Measurements from ENCODE around the gene MB.

Gene MB

DNA sequence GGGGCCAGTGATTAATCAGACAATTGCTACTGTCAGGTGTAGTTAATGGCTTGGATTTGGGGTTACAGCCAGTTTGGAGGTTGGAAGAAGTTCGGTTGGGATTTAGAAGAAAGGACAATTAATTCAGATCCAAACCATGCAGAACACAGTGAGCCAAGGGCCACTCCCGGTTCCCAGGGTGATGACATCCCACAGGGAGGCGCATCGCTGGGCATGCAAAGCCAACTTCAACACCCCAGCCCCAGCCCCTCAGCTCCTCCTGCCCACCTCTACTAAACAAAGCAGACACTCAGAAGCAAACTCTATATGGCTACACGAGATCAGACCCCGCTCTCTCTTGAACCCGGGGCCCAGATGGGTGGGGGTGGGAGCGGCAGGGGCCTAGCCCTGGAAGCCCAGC lies 10.2 kb downstream of the MB start:
- H3K4me1 ChIP-seq (ENCODE audit: control insufficient read depth, low read depth, low read length), result no peaks in the 10 kb centered on the region
- H4K5ac ChIP-seq (ENCODE audit: low read length), result no peak overlapping the region
- H3K4me2 ChIP-seq (ENCODE audit: low read length), result no peak overlapping the region
- no peak for DNase-seq
- no peaks in the 10 kb centered on the region for H3K79me2 ChIP-seq (ENCODE audit: control insufficient read depth, insufficient read depth, low read length)
- no peaks in the 10 kb centered on the region for H3K79me1 ChIP-seq (ENCODE audit: low read length)
- H2BK120ac ChIP-seq (ENCODE audit: low read depth, low read length), result no peak overlapping the region
- no peak overlapping the region for H3K23ac ChIP-seq (ENCODE audit: low read length)
- no peak overlapping the region for H3K9ac ChIP-seq (ENCODE audit: low read length)
- H3K4me3 ChIP-seq (ENCODE audit: low read length), result no peak overlapping the region
- H3K18ac ChIP-seq (ENCODE audit: low read length), result no peak overlapping the region
- H2AK5ac ChIP-seq (ENCODE audit: low read length), result no peak overlapping the region
- no peaks in the 10 kb centered on the region for H3K27me3 ChIP-seq (ENCODE audit: insufficient read depth, low read length, poor library complexity)
- no peak overlapping the region for H3K4ac ChIP-seq (ENCODE audit: low read depth, low read length)
- no peak overlapping the region for H2BK5ac ChIP-seq (ENCODE audit: low read length)
- H4K8ac ChIP-seq (ENCODE audit: low read depth, low read length), result no peak overlapping the region
- H3K27ac ChIP-seq (ENCODE audit: low read depth, low read length), result no peak overlapping the region
- H3K36me3 ChIP-seq (ENCODE audit: control insufficient read depth, insufficient read depth, low read length), result no peaks in the 10 kb centered on the region
- H3K56ac ChIP-seq (ENCODE audit: low read length), result no peak overlapping the region
- H2BK15ac ChIP-seq (replicated peaks; ENCODE audit: low read depth), result no peak overlapping the region
- no CpG with 5 or more reads among the region's 8 CpGs for WGBS (ENCODE audit: extremely low coverage, insufficient coverage, low lambda C conversion rate)

DNA sequence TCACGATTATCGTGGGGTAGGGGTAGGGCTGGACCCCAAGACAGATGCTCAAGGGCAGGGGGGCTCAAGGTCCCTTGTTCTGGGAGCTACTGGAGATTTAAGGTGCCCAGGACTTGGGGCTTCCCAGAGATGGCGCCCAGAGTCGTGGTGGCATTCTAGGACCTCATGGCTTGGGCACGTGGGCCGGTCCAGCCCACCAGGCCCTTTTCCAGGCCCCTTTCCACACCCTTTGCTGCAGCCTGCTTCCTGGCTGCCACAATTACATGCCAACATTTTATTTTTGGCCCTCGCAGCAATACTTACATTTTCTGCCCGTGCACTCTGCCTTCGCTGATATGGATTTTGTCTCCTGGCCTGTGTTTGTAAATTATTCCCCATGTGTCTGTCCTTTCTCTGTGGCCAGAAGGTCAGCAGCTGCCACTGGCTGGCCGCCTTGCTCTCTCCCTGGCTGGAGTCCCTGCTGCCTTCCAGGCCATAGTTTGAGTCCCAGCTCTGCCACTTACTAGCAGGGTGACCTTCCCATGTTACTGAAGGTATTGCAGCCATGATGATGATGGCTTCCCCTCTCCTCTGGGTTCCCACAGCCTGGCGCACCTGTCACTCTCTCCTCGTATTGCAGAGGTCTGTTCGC lies 11.2 kb downstream of the MB start:
- Histone ChIP-seq H2AK5ac (ENCODE audit: low read length) (no peak overlapping the region), H3K4me1 (ENCODE audit: control insufficient read depth, low read depth, low read length) (no peaks in the 10 kb centered on the region), H2BK5ac (ENCODE audit: low read length) (no peak overlapping the region), H3K27me3 (ENCODE audit: insufficient read depth, low read length, poor library complexity) (no peaks in the 10 kb centered on the region), H3K4me3 (ENCODE audit: low read length) (no peak overlapping the region), H3K9ac (ENCODE audit: low read length) (no peak overlapping the region), H2BK120ac (ENCODE audit: low read depth, low read length) (no peak overlapping the region), H3K79me2 (ENCODE audit: control insufficient read depth, insufficient read depth, low read length) (no peaks in the 10 kb centered on the region), H3K4me2 (ENCODE audit: low read length) (no peak overlapping the region), H3K56ac (ENCODE audit: low read length) (no peak overlapping the region), H3K27ac (ENCODE audit: low read depth, low read length) (no peak overlapping the region), H4K5ac (ENCODE audit: low read length) (no peak overlapping the region), H3K79me1 (ENCODE audit: low read length) (no peaks in the 10 kb centered on the region), H3K36me3 (ENCODE audit: control insufficient read depth, insufficient read depth, low read length) (no peaks in the 10 kb centered on the region), H3K23ac (ENCODE audit: low read length) (peak overlapping the region; percentile 15), H4K8ac (ENCODE audit: low read depth, low read length) (no peak overlapping the region), H3K18ac (ENCODE audit: low read length) (no peak overlapping the region), H3K4ac (ENCODE audit: low read depth, low read length) (no peak overlapping the region), H2BK15ac (replicated peaks; ENCODE audit: low read depth) (no peak overlapping the region)
- no peak for DNase-seq
- WGBS (ENCODE audit: extremely low coverage, insufficient coverage, low lambda C conversion rate), result no CpG with 5 or more reads among the region's 13 CpGs

DNA sequence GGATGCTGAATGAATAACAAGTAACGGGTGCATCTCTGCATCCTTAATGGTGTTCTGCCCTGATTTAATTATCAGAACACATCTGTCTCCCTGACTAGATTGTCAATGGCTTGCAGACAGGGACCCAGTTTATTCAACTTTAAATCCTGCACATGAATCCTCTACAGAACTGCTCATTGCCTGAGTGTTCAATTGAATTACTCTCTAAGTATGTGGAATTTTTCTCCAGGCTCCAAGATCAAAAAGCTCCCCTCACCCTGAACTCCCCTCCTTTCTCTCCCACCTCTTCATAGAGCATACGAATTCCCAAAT lies 11.8 kb downstream of the MB start:
- WGBS (ENCODE audit: extremely low coverage, insufficient coverage, low lambda C conversion rate), result no CpG with 5 or more reads among the region's 2 CpGs
- Histone ChIP-seq H3K56ac (ENCODE audit: low read length) (no peak overlapping the region), H4K5ac (ENCODE audit: low read length) (no peak overlapping the region)

DNA sequence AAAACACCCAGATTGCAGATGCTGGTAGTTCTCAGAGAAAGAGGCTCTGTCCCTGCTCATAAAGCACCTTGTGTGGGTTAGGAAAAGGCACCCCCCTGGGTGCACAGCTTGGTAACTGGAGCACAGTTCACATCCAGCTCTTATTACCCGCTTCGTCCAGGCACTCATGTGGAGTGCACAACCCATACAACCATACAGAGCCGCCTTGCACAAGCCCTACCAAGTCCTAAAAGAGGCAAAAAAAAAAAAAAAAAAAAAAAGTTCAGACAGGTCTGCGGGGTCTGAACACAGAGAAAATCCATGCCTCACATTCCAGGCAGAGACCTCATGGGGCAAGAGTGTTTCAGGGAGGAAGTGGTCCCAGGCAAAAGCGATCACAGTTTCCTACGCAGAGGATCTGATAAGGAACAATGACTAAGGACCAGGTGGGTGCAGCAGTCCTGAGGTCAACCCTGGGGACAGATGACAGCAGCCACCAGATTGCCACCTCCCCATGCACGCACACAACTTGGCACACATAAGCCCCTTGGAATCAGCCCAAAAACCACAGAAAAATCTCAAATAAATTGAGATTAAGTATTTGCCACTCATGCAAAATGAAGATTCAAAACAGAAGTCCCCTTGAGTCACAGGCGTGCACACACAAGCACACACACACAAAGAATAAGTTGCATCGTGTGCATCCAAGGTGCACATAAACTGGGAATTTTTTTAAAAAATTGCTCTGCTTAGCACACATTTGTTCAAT lies 12.3 kb downstream of the MB start:
- Histone ChIP-seq H2AK5ac (ENCODE audit: low read length) (no peak overlapping the region), H3K4ac (ENCODE audit: low read depth, low read length) (no peak overlapping the region), H3K79me2 (ENCODE audit: control insufficient read depth, insufficient read depth, low read length) (no peaks in the 10 kb centered on the region), H4K5ac (ENCODE audit: low read length) (no peak overlapping the region), H3K36me3 (ENCODE audit: control insufficient read depth, insufficient read depth, low read length) (no peaks in the 10 kb centered on the region), H3K18ac (ENCODE audit: low read length) (no peak overlapping the region), H3K27ac (ENCODE audit: low read depth, low read length) (no peak overlapping the region), H4K8ac (ENCODE audit: low read depth, low read length) (no peak overlapping the region), H3K9ac (ENCODE audit: low read length) (no peak overlapping the region), H2BK5ac (ENCODE audit: low read length) (no peak overlapping the region), H3K56ac (ENCODE audit: low read length) (no peak overlapping the region), H2BK120ac (ENCODE audit: low read depth, low read length) (no peak overlapping the region), H3K27me3 (ENCODE audit: insufficient read depth, low read length, poor library complexity) (no peaks in the 10 kb centered on the region), H3K4me1 (ENCODE audit: control insufficient read depth, low read depth, low read length) (no peaks in the 10 kb centered on the region), H3K4me3 (ENCODE audit: low read length) (no peak overlapping the region), H2BK15ac (replicated peaks; ENCODE audit: low read depth) (no peak overlapping the region), H3K23ac (ENCODE audit: low read length) (no peak overlapping the region), H3K4me2 (ENCODE audit: low read length) (no peak overlapping the region), H3K79me1 (ENCODE audit: low read length) (no peaks in the 10 kb centered on the region)
- peak; percentile 81 for DNase-seq
- no CpG with 5 or more reads among the region's 9 CpGs for WGBS (ENCODE audit: extremely low coverage, insufficient coverage, low lambda C conversion rate)

More for the DNA sequence above, 11.8 kb downstream of the MB start:
- Histone ChIP-seq H3K18ac (ENCODE audit: low read length) (no peak overlapping the region), H3K4me2 (ENCODE audit: low read length) (no peak overlapping the region), H3K79me1 (ENCODE audit: low read length) (no peaks in the 10 kb centered on the region), H3K79me2 (ENCODE audit: control insufficient read depth, insufficient read depth, low read length) (no peaks in the 10 kb centered on the region), H2BK5ac (ENCODE audit: low read length) (no peak overlapping the region), H4K8ac (ENCODE audit: low read depth, low read length) (no peak overlapping the region), H3K27me3 (ENCODE audit: insufficient read depth, low read length, poor library complexity) (no peaks in the 10 kb centered on the region), H2AK5ac (ENCODE audit: low read length) (no peak overlapping the region), H3K4me3 (ENCODE audit: low read length) (no peak overlapping the region), H2BK120ac (ENCODE audit: low read depth, low read length) (no peak overlapping the region), H3K9ac (ENCODE audit: low read length) (no peak overlapping the region), H3K4me1 (ENCODE audit: control insufficient read depth, low read depth, low read length) (no peaks in the 10 kb centered on the region), H2BK15ac (replicated peaks; ENCODE audit: low read depth) (no peak overlapping the region), H3K36me3 (ENCODE audit: control insufficient read depth, insufficient read depth, low read length) (no peaks in the 10 kb centered on the region), H3K4ac (ENCODE audit: low read depth, low read length) (no peak overlapping the region), H3K27ac (ENCODE audit: low read depth, low read length) (no peak overlapping the region), H3K23ac (ENCODE audit: low read length) (no peak overlapping the region)
- no peak for DNase-seq

DNA sequence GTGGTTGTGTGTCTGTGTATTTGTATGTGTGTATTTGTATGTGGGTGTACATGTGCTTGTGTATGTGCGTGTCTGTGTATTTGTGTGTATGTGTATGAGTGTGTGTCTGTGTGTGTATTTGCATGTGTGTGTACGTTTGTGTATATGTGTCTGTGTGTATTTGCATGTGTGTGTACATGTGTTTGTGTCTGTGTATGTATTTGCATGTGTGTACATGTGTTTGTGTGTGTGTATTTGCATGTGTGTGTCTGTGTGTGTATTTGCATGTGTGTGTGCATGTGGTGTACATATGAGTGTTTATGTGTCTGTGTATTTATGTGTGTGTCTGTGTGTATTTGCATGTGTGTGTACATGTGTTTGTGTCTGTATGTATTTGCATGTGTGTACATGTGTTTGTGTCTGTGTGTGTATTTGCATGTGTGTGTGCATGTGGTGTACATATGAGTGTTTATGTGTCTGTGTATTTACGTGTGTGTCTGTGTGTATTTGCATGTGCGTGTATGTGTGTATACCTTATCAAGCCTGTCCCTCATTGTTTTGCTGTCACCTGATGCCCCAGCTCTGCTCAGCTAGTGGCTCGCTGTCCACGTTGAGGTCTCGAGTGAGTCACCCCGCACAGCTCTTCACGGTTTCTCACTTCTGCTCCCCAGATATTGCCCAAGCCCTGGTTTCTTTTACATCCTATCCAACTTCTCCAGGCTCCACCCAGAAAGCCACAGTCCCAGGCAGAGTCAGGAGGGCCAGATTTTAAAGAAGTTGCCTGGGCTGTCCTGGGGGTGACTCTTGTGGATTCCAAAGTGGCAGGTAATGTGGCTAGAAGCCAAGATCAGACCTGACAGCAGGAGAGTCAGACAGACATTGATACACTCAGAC lies 15.2 kb downstream of the MB start:
- no CpG with 5 or more reads among the region's 9 CpGs for WGBS (ENCODE audit: extremely low coverage, insufficient coverage, low lambda C conversion rate)
- H3K36me3 ChIP-seq (ENCODE audit: control insufficient read depth, insufficient read depth, low read length), result no peaks in the 10 kb centered on the region

More for the DNA sequence above, 15.2 kb downstream of the MB start:
- H2BK120ac ChIP-seq (ENCODE audit: low read depth, low read length), result no peak overlapping the region
- H4K8ac ChIP-seq (ENCODE audit: low read depth, low read length), result no peak overlapping the region
- no peak overlapping the region for H3K27ac ChIP-seq (ENCODE audit: low read depth, low read length)
- H3K23ac ChIP-seq (ENCODE audit: low read length), result no peak overlapping the region
- no peak overlapping the region for H3K18ac ChIP-seq (ENCODE audit: low read length)
- no peak overlapping the region for H3K4me2 ChIP-seq (ENCODE audit: low read length)
- H2BK5ac ChIP-seq (ENCODE audit: low read length), result no peak overlapping the region
- no peaks in the 10 kb centered on the region for H3K79me1 ChIP-seq (ENCODE audit: low read length)
- DNase-seq, result no peak
- no peak overlapping the region for H3K9ac ChIP-seq (ENCODE audit: low read length)
- H3K4me3 ChIP-seq (ENCODE audit: low read length), result no peak overlapping the region
- H3K27me3 ChIP-seq (ENCODE audit: insufficient read depth, low read length, poor library complexity), result no peaks in the 10 kb centered on the region
- H4K5ac ChIP-seq (ENCODE audit: low read length), result no peak overlapping the region
- H3K79me2 ChIP-seq (ENCODE audit: control insufficient read depth, insufficient read depth, low read length), result no peaks in the 10 kb centered on the region
- H2AK5ac ChIP-seq (ENCODE audit: low read length), result no peak overlapping the region
- H3K4ac ChIP-seq (ENCODE audit: low read depth, low read length), result no peak overlapping the region
- H3K4me1 ChIP-seq (ENCODE audit: control insufficient read depth, low read depth, low read length), result no peaks in the 10 kb centered on the region
- no peak overlapping the region for H2BK15ac ChIP-seq (replicated peaks; ENCODE audit: low read depth)
- H3K56ac ChIP-seq (ENCODE audit: low read length), result no peak overlapping the region
